GM10248 (cell line): ENCODE measurements around the gene PLEKHA8.

Experiments used
- CTCF ChIA-PET: fragments of 300-600 bp; sonication (Branson Sonifier 250); formaldehyde crosslinking; extraction: SDS; loops from one replicate; lab custom pipeline; 2021; ENCODE audit warnings: antibody characterized with exemption; lab: Yijun Ruan, JAX
- POLR2A ChIA-PET: fragments of 350-650 bp; sonication (Branson Sonifier 250); formaldehyde crosslinking; extraction: SDS; loops from one replicate; lab custom pipeline; 2020; ENCODE audit warnings: antibody characterized with exemption; lab: Yijun Ruan, JAX
- DNase-seq: peaks from one replicate; pipeline ENCODE4 v3.0.0; 2012; ENCODE audit errors: extremely low spot score
- TF ChIP-seq, protein P1 (sequence below): IDR thresholded peaks from 2 replicates; pipeline ENCODE4 v1.5.1; 2012; ENCODE audit warnings: mild to moderate bottlenecking, low read depth; ENCODE audit errors: extremely low read depth, missing control alignments, control extremely low read depth

The PLEKHA8 gene

DNA sequence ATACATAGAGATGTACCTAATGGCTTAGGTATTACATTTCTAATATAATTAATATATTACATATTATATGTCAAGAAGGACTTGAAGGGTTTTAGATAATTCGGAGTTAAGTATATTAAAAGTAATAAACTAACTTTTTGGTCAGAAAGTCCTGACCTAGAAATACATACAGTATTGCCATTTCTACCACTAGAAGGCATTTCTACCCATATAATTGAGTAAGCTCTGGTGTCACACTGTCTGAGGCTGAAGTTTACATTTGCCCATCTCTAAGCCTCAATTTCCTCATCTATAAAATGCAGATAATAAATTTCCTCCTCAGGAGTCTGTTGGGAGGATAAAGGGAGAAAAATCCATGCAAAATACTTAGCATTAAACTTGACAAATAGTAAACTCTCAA, 8.8 kb upstream of the PLEKHA8 start:
- DNase-seq, result no peak
- POLR2A ChIA-PET, result no interaction called here
- TF ChIP-seq, protein P1, sequence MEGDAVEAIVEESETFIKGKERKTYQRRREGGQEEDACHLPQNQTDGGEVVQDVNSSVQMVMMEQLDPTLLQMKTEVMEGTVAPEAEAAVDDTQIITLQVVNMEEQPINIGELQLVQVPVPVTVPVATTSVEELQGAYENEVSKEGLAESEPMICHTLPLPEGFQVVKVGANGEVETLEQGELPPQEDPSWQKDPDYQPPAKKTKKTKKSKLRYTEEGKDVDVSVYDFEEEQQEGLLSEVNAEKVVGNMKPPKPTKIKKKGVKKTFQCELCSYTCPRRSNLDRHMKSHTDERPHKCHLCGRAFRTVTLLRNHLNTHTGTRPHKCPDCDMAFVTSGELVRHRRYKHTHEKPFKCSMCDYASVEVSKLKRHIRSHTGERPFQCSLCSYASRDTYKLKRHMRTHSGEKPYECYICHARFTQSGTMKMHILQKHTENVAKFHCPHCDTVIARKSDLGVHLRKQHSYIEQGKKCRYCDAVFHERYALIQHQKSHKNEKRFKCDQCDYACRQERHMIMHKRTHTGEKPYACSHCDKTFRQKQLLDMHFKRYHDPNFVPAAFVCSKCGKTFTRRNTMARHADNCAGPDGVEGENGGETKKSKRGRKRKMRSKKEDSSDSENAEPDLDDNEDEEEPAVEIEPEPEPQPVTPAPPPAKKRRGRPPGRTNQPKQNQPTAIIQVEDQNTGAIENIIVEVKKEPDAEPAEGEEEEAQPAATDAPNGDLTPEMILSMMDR, result peak; percentile 27
- CTCF ChIA-PET, result no interaction called here

DNA sequence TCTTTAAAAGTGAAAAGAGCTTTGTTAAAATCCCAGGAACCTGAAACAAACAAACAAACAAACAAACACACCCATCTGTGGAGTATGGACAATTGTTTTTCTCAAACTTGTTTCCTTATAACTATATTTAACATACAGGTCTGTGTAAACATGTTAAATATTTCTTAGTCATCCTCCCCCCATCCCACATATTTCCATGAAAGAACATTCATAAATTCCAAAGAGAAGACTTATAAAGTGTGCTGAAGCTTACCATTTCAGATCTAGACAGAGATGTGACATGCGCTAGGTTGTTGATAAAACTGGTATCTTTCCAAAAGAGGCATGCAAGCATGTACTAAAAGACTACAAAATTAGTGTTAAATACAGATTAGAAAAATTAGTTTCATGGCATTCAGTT, 8.3 kb upstream of the PLEKHA8 start:
- no peak for DNase-seq
- ChIA-PET POLR2A (no interaction called here), CTCF (no interaction called here)
- TF ChIP-seq, protein P1, result no peak

DNA sequence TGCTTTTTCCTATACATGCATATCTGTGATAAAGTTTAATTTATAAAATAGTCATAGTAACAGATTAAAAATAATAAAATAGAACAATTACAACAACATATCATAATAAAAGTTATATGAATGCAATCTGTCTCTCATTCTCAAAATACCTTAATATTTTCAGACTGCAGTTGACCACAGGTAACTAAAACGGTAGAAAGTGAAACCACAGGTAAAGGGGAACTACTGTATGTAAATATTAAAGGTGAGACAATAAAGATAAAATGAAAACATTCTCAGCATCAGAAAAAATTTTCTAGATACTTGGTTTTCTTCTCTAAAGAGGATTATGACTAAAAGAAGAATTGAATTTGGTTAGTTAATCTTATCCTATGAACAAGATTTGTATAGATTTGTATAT, 7.7 kb upstream of the PLEKHA8 start:
- CTCF ChIA-PET, result no interaction called here
- TF ChIP-seq, protein P1, result no peak
- POLR2A ChIA-PET, result no interaction called here
- no peak for DNase-seq

DNA sequence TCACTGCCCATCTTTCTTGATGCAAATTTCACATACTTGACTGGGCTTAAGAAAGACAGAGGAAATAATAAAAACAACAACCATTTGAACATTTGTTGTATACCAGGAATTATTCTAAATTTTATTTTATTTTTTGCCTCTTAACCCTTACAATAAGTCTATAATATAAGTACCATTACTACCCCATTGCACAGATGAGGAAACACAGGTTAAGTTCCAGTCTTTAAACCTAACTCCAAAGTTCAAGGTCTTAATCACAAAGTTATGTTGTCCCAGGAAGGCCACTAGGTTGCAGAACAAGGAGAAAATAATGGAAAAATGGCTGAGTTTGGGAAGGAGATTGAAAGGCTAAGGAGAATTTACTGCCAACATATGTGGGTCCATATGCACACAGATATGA, 5.2 kb upstream of the PLEKHA8 start:
- no peak for DNase-seq
- POLR2A ChIA-PET, result no interaction called here
- TF ChIP-seq, protein P1, result no peak
- CTCF ChIA-PET, result no interaction called here

DNA sequence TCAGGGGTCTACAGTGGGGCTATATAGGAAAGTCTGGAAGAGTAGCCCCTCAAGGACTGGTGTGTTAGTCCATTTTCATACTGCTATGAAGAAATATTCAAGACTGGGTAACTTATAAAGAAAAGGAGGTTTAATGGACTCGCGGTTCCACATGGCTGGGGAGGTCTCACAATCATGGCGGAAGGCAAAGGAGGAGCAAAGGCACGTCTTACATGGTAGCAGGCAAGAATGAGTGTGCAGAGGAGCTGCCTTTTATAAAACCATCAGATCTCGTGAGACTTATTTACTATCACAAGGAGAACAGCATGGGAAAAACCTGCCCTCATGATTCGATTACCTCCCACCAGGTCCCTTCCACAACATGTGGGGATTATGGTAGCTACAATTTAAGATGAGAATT, 4.7 kb upstream of the PLEKHA8 start:
- DNase-seq, result no peak
- TF ChIP-seq, protein P1, result no peak
- POLR2A ChIA-PET, result interaction anchor here (0.5 kb wide), 1 partner anchor 17 kb away, joined by 5 read pairs; no protein-coding TSS in a partner anchor
- CTCF ChIA-PET, result no interaction called here

DNA sequence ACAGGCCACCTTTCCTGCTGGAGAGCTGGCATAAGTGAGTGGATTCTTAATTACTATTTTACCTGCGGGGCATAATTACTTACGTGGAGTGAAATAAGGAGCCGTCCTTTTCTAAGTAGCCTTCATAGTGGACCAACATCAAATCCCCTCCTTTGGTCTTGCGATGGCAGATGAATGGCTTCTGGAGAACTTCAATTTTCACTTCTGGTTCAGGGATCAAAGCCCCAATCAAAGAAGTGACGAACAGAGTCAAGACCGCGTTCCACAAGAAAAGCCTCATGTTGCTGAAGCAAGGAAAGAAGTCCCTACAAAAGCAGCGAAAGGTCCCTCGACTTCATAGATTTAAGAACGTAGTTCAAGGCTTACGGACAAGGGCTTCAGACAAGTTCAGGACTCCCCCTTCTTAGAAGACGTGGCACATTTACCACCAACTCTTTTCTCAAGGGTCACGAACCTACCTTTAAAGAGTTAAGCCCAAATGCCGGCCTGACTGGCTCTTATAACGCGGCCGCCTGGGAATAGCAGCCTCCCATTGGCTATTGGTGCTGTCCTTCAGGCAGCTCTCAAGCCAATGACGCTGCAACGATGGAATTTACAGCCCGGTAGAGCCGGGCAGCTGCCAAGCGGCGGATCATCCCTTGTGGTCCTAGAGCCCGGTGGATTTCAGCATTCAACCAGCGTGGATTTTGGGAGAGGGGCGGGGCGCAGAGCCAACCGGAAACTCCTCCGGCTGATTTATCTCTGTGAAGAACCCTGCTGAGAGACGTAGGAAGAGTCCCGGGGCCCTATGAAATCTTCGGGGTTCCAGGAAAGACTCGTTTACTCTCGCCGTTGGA, 1.8 kb upstream of the PLEKHA8 start, which contains the start of gene FKBP14:
Gene FKBP14 (minus strand): TSS at position 474 of the 836 bp plus-strand sequence. CDS start 194 bp downstream, at position 280.
- DNase-seq, result peak; percentile 90
- TF ChIP-seq, protein P1, result no peak
- CTCF ChIA-PET, result interaction anchor here (1.0 to 1.6 kb wide), 2 partner anchors 35 to 38 kb away, joined by 3 to 4 read pairs; no protein-coding TSS in a partner anchor
- POLR2A ChIA-PET, result interaction anchor here (0.6 kb wide), 1 partner anchor 11 kb away, joined by 8 read pairs; no protein-coding TSS in a partner anchor
